ENCODE measurements around the gene HELT. TPM values are rescaled to one million over a fixed set of nuclear protein-coding genes. Genes with fewer than 3 reads are reported as not detected.

The HELT gene
- total and polyA plus RNA-seq, 2 of the 4 experiments (the other 2 are of a cell fraction): not detected

GRCh38 chr4:185031611-185032010, 13.3 kb downstream of the HELT start:
- no CpG with 5 or more reads among the region's 6 CpGs for WGBS, 2 experiments (ENCODE audit: extremely low coverage in 2 of 2, insufficient read length in 1 of 2)
- intact Hi-C loops (cut with micrococcal nuclease): loop anchor here (10.0 kb wide), 1 partner anchor 1003 kb away; no protein-coding TSS in a partner anchor
- Histone ChIP-seq H2AFZ (replicated peaks; ENCODE audit: low read length, poor library complexity) (no peak overlapping the region), H2BK20ac (ENCODE audit: low read depth, low read length) (no peak overlapping the region), H3K9me3 (ENCODE audit: control insufficient read depth, insufficient read depth, low read length) (no peaks in the 10 kb centered on the region), H2AK5ac (ENCODE audit: low read depth, low read length) (no peak overlapping the region), H4K20me1 (ENCODE audit: insufficient read depth, low read length) (no peaks in the 10 kb centered on the region), H3K27me3 (ENCODE audit: control insufficient read depth, insufficient read depth, low read length) (peaks cover 20% of the 10 kb centered on the region), H3K18ac (ENCODE audit: low read depth, low read length) (no peak overlapping the region), H3K36me3 (ENCODE audit: control insufficient read depth, insufficient read depth, low read length) (no peaks in the 10 kb centered on the region), H4K5ac (ENCODE audit: low read depth, low read length) (no peak overlapping the region), H4K8ac (ENCODE audit: low read depth in 2 of 2, low read length in 2 of 2) (no peak overlapping the region), H3K23ac (ENCODE audit: low read depth, low read length) (no peak overlapping the region), H3K14ac (replicated peaks; ENCODE audit: low read depth, low read length) (no peak overlapping the region), H3K79me1 (ENCODE audit: low read depth in 1 of 2, low read length in 2 of 2) (no peaks in the 10 kb centered on the region), H3K4me1 (ENCODE audit: control insufficient read depth, insufficient read depth, low read length) (no peaks in the 10 kb centered on the region), H2BK120ac (ENCODE audit: low read depth, low read length) (no peak overlapping the region), H3K4me3 (ENCODE audit: insufficient read depth, low read depth, low read length) (no peak overlapping the region), H2BK5ac (ENCODE audit: low read depth, low read length, poor library complexity, severe bottlenecking) (no peak overlapping the region), H3K9me1 (ENCODE audit: insufficient read depth, low read length) (no peaks in the 10 kb centered on the region), H2BK15ac (ENCODE audit: low read depth, low read length) (no peak overlapping the region), H3K56ac (ENCODE audit: extremely low read depth, insufficient read depth, low read length) (no peak overlapping the region), H3K9ac (ENCODE audit: low read depth, low read length) (no peak overlapping the region), H3K4ac (ENCODE audit: low read depth, low read length) (no peak overlapping the region), H2AK9ac (replicated peaks; ENCODE audit: low read depth, low read length, poor library complexity) (no peak overlapping the region), H4K91ac (ENCODE audit: insufficient read depth, low read depth, low read length) (no peak overlapping the region), H3K27ac (ENCODE audit: insufficient read depth, low read length) (no peak overlapping the region), H3K4me2 (ENCODE audit: low read depth, low read length) (no peak overlapping the region)
- ChIA-PET CTCF (no interaction called here), POLR2A (ENCODE audit: unreplicated experiment) (no interaction called here)
- DNase-seq: no peak
- no TSS peak for BruUV-seq (replicated peaks)
- no peak for TF ChIP-seq NFE2L2 (IDR thresholded peaks at IDR 0.05; ENCODE audit: low read depth, low read length)
- TF ChIP-seq POLR2A (IDR thresholded peaks at IDR 0.05; ENCODE audit: low read depth, low read length): no peak
- no peak for TF ChIP-seq BHLHE40 (IDR thresholded peaks at IDR 0.05; ENCODE audit: low read depth, low read length)
- no peak for TF ChIP-seq USF2 (IDR thresholded peaks at IDR 0.05; ENCODE audit: low read depth, low read length)
- TF ChIP-seq RCOR1 (IDR thresholded peaks at IDR 0.05; ENCODE audit: insufficient replicate concordance, low read length): no peak
- no peak for ATAC-seq (ENCODE audit: low read depth)
- dilution Hi-C loops (cut with HindIII; ENCODE audit: low sequenced_read_pairs, unreplicated experiment): no loop called here
- in situ Hi-C loops (cut with MboI; ENCODE audit: low sequenced_read_pairs): no loop called here
